ENCODE data around the gene RNU5B-1.

RNU5B-1 gene

GRCh38 chr15:65309882-65310418 is 5.5 kb downstream of the RNU5B-1 start:
- H3K9me3 ChIP-seq (ENCODE audit: insufficient read depth, low read length) = no peaks in the 10 kb centered on the region
- no peak overlapping the region for H3K4me2 ChIP-seq (ENCODE audit: low read depth, low read length, poor library complexity, severe bottlenecking)
- H3K4me3 ChIP-seq (ENCODE audit: insufficient read depth, low read length, poor library complexity, severe bottlenecking) = no peak overlapping the region
- H3K27ac ChIP-seq (ENCODE audit: low read depth, low read length) = no peak overlapping the region
- no peaks in the 10 kb centered on the region for H3K79me2 ChIP-seq (ENCODE audit: insufficient read depth, low read length)
- H3K36me3 ChIP-seq (ENCODE audit: low read length) = no peaks in the 10 kb centered on the region
- H3F3A ChIP-seq (ENCODE audit: insufficient read depth) = peaks cover 17% of the 10 kb centered on the region
- TF ChIP-seq CTCF (IDR thresholded peaks at IDR 0.05; ENCODE audit: insufficient read depth, low read length, poor library complexity, severe bottlenecking) (no peak), EZH2phosphoT487 (conservative IDR thresholded peaks at IDR 0.05; ENCODE audit: low read length) (no peak)
- no peak overlapping the region for H3K9ac ChIP-seq (ENCODE audit: low read length)
- H3K27me3 ChIP-seq (ENCODE audit: low read length) = no peaks in the 10 kb centered on the region
- H2AFZ ChIP-seq (ENCODE audit: low read depth, low read length, severe bottlenecking) = no peak overlapping the region
- no peaks in the 10 kb centered on the region for H4K20me1 ChIP-seq (ENCODE audit: low read depth, low read length)
- no peaks in the 10 kb centered on the region for H3K9me2 ChIP-seq (replicated peaks; ENCODE audit: insufficient read depth, low read length)

GRCh38 chr15:65310431-65311137 is 6.1 kb downstream of the RNU5B-1 start:
- H3K79me2 ChIP-seq (ENCODE audit: insufficient read depth, low read length) = no peaks in the 10 kb centered on the region
- H3K4me2 ChIP-seq (ENCODE audit: low read depth, low read length, poor library complexity, severe bottlenecking) = no peak overlapping the region
- no peaks in the 10 kb centered on the region for H3K9me3 ChIP-seq (ENCODE audit: insufficient read depth, low read length)
- no peaks in the 10 kb centered on the region for H3K36me3 ChIP-seq (ENCODE audit: low read length)
- no peak overlapping the region for H3K9ac ChIP-seq (ENCODE audit: low read length)
- no peaks in the 10 kb centered on the region for H4K20me1 ChIP-seq (ENCODE audit: low read depth, low read length)
- H2AFZ ChIP-seq (ENCODE audit: low read depth, low read length, severe bottlenecking) = no peak overlapping the region
- no peaks in the 10 kb centered on the region for H3K9me2 ChIP-seq (replicated peaks; ENCODE audit: insufficient read depth, low read length)
- no peak overlapping the region for H3K27ac ChIP-seq (ENCODE audit: low read depth, low read length)
- H3F3A ChIP-seq (ENCODE audit: insufficient read depth) = peaks cover 12% of the 10 kb centered on the region
- TF ChIP-seq CTCF (IDR thresholded peaks at IDR 0.05; ENCODE audit: insufficient read depth, low read length, poor library complexity, severe bottlenecking) (no peak), EZH2phosphoT487 (conservative IDR thresholded peaks at IDR 0.05; ENCODE audit: low read length) (no peak)
- no peak overlapping the region for H3K4me3 ChIP-seq (ENCODE audit: insufficient read depth, low read length, poor library complexity, severe bottlenecking)
- no peaks in the 10 kb centered on the region for H3K27me3 ChIP-seq (ENCODE audit: low read length)

GRCh38 chr15:65311760-65312159 is 7.3 kb downstream of the RNU5B-1 start:
- H3K4me3 ChIP-seq (ENCODE audit: insufficient read depth, low read length, poor library complexity, severe bottlenecking) = no peak overlapping the region
- H2AFZ ChIP-seq (ENCODE audit: low read depth, low read length, severe bottlenecking) = no peak overlapping the region
- H3K9me2 ChIP-seq (replicated peaks; ENCODE audit: insufficient read depth, low read length) = no peaks in the 10 kb centered on the region
- TF ChIP-seq CTCF (IDR thresholded peaks at IDR 0.05; ENCODE audit: insufficient read depth, low read length, poor library complexity, severe bottlenecking) (no peak), EZH2phosphoT487 (conservative IDR thresholded peaks at IDR 0.05; ENCODE audit: low read length) (no peak)
- no peak overlapping the region for H3K27ac ChIP-seq (ENCODE audit: low read depth, low read length)
- H3F3A ChIP-seq (ENCODE audit: insufficient read depth) = peaks cover under 1% of the 10 kb centered on the region; the same call in 1 of the 2 replicates
- H3K36me3 ChIP-seq (ENCODE audit: low read length) = no peaks in the 10 kb centered on the region
- no peak overlapping the region for H3K4me2 ChIP-seq (ENCODE audit: low read depth, low read length, poor library complexity, severe bottlenecking)
- H3K9me3 ChIP-seq (ENCODE audit: insufficient read depth, low read length) = no peaks in the 10 kb centered on the region
- H4K20me1 ChIP-seq (ENCODE audit: low read depth, low read length) = no peaks in the 10 kb centered on the region
- no peaks in the 10 kb centered on the region for H3K27me3 ChIP-seq (ENCODE audit: low read length)
- H3K9ac ChIP-seq (ENCODE audit: low read length) = no peak overlapping the region
- no peaks in the 10 kb centered on the region for H3K79me2 ChIP-seq (ENCODE audit: insufficient read depth, low read length)

Data from SU-DHL-6 (cell line).